Caco-2 (cell line): Measurements from ENCODE around the gene GRK5. TPM values are rescaled to one million over a fixed set of nuclear protein-coding genes. Genes with fewer than 3 reads are reported as not detected.

Source experiments
- BruUV-seq: library from RNA; stranded (reverse); fragments of 400-500 nt; replicated peaks from 2 replicates; lab custom pipeline; 2021; lab: Mats Ljungman, UMichigan
- CTCF ChIA-PET: fragments of 300-600 bp; sonication (Branson Sonifier 250); formaldehyde crosslinking; loops from one replicate; lab custom pipeline; 2022; ENCODE audit warnings: antibody characterized with exemption; lab: Charles Lee
- POLR2A ChIA-PET: fragments of 300-600 bp; sonication (Branson Sonifier 250); formaldehyde crosslinking; loops from one replicate; lab custom pipeline; 2022; ENCODE audit warnings: antibody characterized with exemption; lab: Charles Lee
- DNase-seq, 2 experiments: peaks; one replicate each; pipeline versions ENCODE4 v3.0.0 to v3.0.0-alpha.2; 2020 to 2022
- H3K27me3 ChIP-seq: replicated peaks from 2 replicates; pipeline ENCODE4 v1.6.0; 2011; ENCODE audit warnings: low read length; ENCODE audit not compliant: control insufficient read depth, insufficient read depth
- H3K36me3 ChIP-seq: 2 replicates; pipeline ENCODE4 v1.5.1; 2011; ENCODE audit warnings: low read length; ENCODE audit not compliant: control insufficient read depth, insufficient read depth
- H3K4me1 ChIP-seq: fragments of 250-450 bp; sonication (Bioruptor Pico); 2 replicates; pipeline ENCODE4 v1.5.1; 2020; ENCODE audit warnings: mild to moderate bottlenecking
- H3K4me3 ChIP-seq: 2 replicates; pipeline ENCODE4 v1.5.1; 2011; ENCODE audit warnings: low read depth, mild to moderate bottlenecking, control low read depth, low read length
- H3K9me3 ChIP-seq: fragments of 250-450 bp; sonication (Bioruptor Pico); 2 replicates; pipeline ENCODE4 v1.5.1; 2020; ENCODE audit warnings: mild to moderate bottlenecking, moderate library complexity
- H3K27ac Mint-ChIP-seq: one replicate; pipeline ENCODE4 v1.8.0; 2022; ENCODE audit warnings: mixed read lengths; ENCODE audit not compliant: unreplicated experiment
- H3K27me3 Mint-ChIP-seq: one replicate; pipeline ENCODE4 v1.8.0; 2022; ENCODE audit warnings: mixed read lengths; ENCODE audit not compliant: insufficient read depth, unreplicated experiment
- H3K36me3 Mint-ChIP-seq: one replicate; pipeline ENCODE4 v1.8.0; 2022; ENCODE audit warnings: mild to moderate bottlenecking, mixed read lengths; ENCODE audit not compliant: insufficient read depth, unreplicated experiment
- H3K4me1 Mint-ChIP-seq: one replicate; pipeline ENCODE4 v1.8.0; 2022; ENCODE audit warnings: low read depth, mixed read lengths; ENCODE audit not compliant: unreplicated experiment
- H3K4me3 Mint-ChIP-seq: one replicate; pipeline ENCODE4 v1.8.0; 2022; ENCODE audit warnings: mild to moderate bottlenecking, moderate library complexity, mixed read lengths; ENCODE audit not compliant: unreplicated experiment
- H3K9me3 Mint-ChIP-seq: one replicate; pipeline ENCODE4 v1.8.0; 2022; ENCODE audit warnings: mixed read lengths; ENCODE audit not compliant: unreplicated experiment
- intact Hi-C: fragments of 100-400 bp; cut with micrococcal nuclease; formaldehyde crosslinking; loops from one replicate; pipeline ENCODE4 v1.10.0; 2022; ENCODE audit not compliant: unreplicated experiment
- total RNA-seq: library from RNA; stranded (reverse); gene quantifications from 2 replicates; pipeline ENCODE4 v1.2.3, GENCODE V29; 2022
- TF ChIP-seq, protein P1 (sequence below), 2 experiments: fragments of 200-600 bp in 1 of 2; IDR thresholded peaks; 1 replicate in 1 of 2; 2 replicates in 1 of 2; pipeline versions ENCODE4 v1.5.1 to v1.8.0; 2011 to 2022; ENCODE audit warnings: antibody characterized with exemption in 1 of 2, control low read depth in 1 of 2, inconsistent platforms in 1 of 2, low read depth in 1 of 2, low read length in 1 of 2, mild to moderate bottlenecking in 1 of 2, moderate library complexity in 1 of 2; ENCODE audit not compliant: insufficient read depth in 1 of 2, severe bottlenecking in 1 of 2, unreplicated experiment in 1 of 2

The GRK5 gene
- total RNA-seq, 1 experiment from 2014 or later = 7.7 TPM

DNA sequence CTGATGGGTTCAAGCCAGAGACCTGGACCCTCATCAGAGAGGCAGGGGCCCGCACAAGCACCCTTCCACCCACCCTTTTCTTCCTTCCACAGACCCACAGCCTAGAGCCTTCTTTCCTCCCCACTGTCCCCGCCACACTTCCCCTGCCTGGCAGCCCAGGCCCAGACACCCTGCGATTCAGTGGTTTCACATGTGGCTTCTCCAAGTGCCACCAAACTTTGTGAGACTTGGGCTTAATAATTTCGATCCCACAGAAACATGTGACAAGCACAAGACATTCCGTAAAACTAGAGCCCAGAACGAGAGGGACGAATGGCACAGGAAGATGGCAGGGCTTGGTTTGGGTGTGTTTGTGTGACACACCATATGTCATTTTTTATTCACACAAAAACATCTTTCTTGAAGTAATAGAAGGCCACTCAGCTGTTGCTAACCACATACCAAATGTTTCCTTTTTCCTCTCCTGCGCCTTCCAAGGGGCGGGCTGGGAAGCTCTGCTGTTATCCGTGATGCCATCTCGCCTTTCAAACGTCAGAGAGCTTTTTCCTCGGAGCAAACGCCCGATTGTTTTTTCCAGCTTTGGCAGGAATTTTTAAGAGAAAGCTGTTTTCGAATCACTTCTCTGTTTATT lies 162.9 kb downstream of the GRK5 start:
- ChIA-PET POLR2A (no interaction called here), CTCF (no interaction called here)
- no peak for DNase-seq
- H3K9me3 Mint-ChIP-seq = no peaks in the 10 kb centered on the region
- intact Hi-C loops = no loop called here
- TF ChIP-seq, protein P1, sequence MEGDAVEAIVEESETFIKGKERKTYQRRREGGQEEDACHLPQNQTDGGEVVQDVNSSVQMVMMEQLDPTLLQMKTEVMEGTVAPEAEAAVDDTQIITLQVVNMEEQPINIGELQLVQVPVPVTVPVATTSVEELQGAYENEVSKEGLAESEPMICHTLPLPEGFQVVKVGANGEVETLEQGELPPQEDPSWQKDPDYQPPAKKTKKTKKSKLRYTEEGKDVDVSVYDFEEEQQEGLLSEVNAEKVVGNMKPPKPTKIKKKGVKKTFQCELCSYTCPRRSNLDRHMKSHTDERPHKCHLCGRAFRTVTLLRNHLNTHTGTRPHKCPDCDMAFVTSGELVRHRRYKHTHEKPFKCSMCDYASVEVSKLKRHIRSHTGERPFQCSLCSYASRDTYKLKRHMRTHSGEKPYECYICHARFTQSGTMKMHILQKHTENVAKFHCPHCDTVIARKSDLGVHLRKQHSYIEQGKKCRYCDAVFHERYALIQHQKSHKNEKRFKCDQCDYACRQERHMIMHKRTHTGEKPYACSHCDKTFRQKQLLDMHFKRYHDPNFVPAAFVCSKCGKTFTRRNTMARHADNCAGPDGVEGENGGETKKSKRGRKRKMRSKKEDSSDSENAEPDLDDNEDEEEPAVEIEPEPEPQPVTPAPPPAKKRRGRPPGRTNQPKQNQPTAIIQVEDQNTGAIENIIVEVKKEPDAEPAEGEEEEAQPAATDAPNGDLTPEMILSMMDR (IDR thresholded peaks at IDR 0.05; ENCODE audit: insufficient read depth in 1 of 2, low read depth in 1 of 2, low read length in 1 of 2, severe bottlenecking in 1 of 2, unreplicated experiment in 1 of 2) = no peak
- H3K4me1 Mint-ChIP-seq = peaks cover 4% of the 10 kb centered on the region
- H3K9me3 ChIP-seq = no peaks in the 10 kb centered on the region
- H3K36me3 ChIP-seq = no peaks in the 10 kb centered on the region; the same call in 1 of the 2 replicates
- no peaks in the 10 kb centered on the region for H3K36me3 Mint-ChIP-seq
- 0 out of 2 replicates have a peak, but pooled peaks cover 1% of the 10 kb centered on the region for H3K4me1 ChIP-seq
- H3K4me3 Mint-ChIP-seq = no peak overlapping the region
- no peak overlapping the region for H3K4me3 ChIP-seq
- no TSS peak for BruUV-seq
- no peak overlapping the region for H3K27ac Mint-ChIP-seq
- H3K27me3 ChIP-seq = no peaks in the 10 kb centered on the region
- no peaks in the 10 kb centered on the region for H3K27me3 Mint-ChIP-seq

DNA sequence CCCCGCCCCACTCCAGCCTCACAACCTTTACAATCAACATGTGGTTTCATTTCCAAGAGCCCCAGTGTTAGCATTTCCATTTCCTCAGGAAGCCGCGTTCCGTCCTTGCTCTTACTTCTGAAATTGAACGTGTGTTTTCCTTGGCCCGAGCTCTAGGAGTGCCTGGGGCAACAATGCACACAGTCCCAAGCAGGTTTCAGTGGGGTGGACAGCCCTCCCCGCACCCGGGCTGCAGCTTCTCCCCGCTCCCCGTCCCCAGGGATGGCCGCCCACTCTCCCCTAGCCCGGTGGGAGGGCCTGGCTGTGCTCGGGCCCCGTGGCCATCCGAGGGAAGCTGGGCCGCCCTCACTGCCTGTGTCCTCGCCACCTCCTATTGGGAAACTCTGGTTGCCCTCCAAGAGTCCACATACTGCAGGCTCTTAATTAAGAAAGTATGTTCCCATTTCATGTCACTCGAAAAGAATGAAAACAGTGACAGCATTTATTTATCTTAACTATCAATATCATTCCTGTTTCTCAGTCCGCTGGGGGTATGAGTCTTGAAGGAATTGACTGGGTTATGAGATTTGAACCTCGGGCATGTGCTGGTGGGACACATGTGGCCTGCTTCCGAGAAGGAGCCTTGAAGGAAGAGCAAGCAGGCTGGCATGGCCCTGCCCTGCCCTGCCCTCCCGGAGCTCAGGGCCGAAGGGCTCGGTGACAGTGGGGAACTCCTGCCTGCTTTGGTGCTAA lies 163.8 kb downstream of the GRK5 start:
- POLR2A ChIA-PET = no interaction called here
- Mint-ChIP-seq H3K27ac (no peak overlapping the region), H3K4me3 (no peak overlapping the region), H3K4me1 (peaks cover 13% of the 10 kb centered on the region), H3K9me3 (no peaks in the 10 kb centered on the region), H3K36me3 (no peaks in the 10 kb centered on the region), H3K27me3 (no peaks in the 10 kb centered on the region)
- intact Hi-C loops = no loop called here
- DNase-seq = no peak
- 0 out of 2 replicates have a peak, but pooled peaks cover 4% of the 10 kb centered on the region for H3K4me1 ChIP-seq
- H3K36me3 ChIP-seq = no peaks in the 10 kb centered on the region; the same call in 1 of the 2 replicates
- CTCF ChIA-PET = interaction anchor here (1.3 to 1.9 kb wide), 2 partner anchors 164 to 172 kb away, joined by 4 to 6 read pairs; partner anchors contain the start of gene GRK5
- BruUV-seq = no TSS peak
- no peaks in the 10 kb centered on the region for H3K27me3 ChIP-seq
- no peaks in the 10 kb centered on the region for H3K9me3 ChIP-seq
- TF ChIP-seq, protein P1 (IDR thresholded peaks at IDR 0.05; ENCODE audit: insufficient read depth in 1 of 2, low read depth in 1 of 2, low read length in 1 of 2, severe bottlenecking in 1 of 2, unreplicated experiment in 1 of 2) = no peak
- H3K4me3 ChIP-seq = no peak overlapping the region
